HG02973 (cell line): ENCODE measurements around the gene DNAJB8.

Experiments
- ATAC-seq: cut with Tn5 transposase; IDR thresholded peaks from one replicate; pipeline ENCODE4 v1.9.1; 2021; ENCODE audit warnings: moderate library complexity; ENCODE audit not compliant: unreplicated experiment

DNAJB8 gene

DNA sequence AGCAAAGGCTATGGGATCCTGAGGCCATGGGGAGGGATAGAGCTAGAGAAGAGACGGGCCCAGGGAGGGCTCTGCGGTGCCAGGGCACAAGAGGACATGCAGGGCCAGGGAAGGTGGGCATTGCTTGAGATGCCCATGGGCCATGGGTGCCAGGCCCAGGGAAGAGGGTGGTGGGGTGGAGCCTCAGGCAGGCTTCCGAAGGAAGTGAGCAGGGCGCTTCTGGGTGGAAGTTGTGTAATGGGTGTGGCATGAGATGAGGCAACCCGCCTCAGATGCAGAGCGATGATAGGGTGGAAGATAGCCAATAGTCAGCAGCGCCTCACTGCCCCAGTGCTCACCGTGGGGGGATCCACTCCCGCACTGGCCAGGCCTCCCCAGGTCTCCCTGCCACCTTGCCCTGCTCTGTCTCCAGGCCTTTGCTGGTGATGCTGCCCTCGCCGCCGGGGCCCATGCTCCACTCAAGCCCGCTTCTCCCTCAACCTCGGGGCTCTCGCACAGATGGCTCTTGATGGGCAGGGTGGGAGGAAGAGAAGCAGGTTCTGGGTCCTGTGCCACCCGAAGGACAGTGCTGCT, 51.4 kb downstream of the DNAJB8 start:
- ATAC-seq, result no peak

DNA sequence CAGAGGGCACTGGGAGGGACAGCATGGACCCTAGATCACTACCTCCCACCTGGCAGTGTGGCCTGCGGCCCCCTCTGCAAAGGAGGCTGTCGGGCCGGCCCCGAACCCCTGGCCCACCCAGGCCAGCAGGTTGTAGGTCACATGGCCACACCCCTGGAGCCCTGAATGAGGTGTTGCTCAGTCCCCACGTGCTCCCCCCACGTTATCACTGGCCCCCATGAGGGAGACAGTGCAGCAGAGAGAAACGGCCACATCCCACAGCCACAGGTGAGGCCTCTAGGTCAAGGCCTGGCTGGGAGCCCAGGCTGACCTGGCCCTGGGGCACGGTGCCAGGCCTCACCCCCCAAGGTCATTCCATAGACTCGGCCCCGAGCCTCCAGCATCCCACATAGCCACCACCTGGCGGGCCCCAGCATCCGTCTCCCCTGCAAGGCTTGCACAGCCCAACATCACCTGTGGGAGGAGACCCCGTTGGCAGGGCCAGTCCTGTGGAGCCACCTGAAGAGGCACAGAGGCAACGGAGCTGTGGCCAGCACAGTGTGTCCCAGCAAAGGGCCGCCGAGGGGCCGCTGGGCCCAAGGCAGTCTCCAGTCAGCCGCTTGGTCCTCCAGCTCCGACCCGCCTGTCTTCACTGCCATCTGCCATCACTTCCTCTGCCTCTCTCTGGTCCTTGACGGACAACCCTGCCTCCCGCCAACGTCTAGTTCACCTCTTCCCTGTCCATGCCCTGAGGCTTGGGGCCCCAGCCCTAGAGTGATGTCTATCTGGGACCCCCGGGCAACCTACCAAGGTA, 53.1 kb downstream of the DNAJB8 start:
- ATAC-seq, result no peak

- no peak for ATAC-seq
Observed at GRCh38 chr3:128413003-128413370, 53.7 kb downstream of the DNAJB8 start.
